T-helper 2 cell treated with Interferon-gamma antibody and Interleukin-4, amounts not matched to agents 100 ng/mL and 5 ng/mL, for 36 hours (primary cell): ENCODE data around the gene SNED1. TPM values are rescaled to one million over a fixed set of nuclear protein-coding genes. Genes with fewer than 3 reads are reported as not detected.

Source experiments
- total RNA-seq: library from RNA; stranded (reverse); gene quantifications from 2 replicates; pipeline ENCODE4 v1.2.3, GENCODE V29; 2022

SNED1 gene
- total RNA-seq, 1 donor from 2014 or later = 29.8 TPM

Other genes starting within 250 kb of the SNED1 start
- 0.41 and 0.43 TPM in 2 replicates for gene KIF1A, start 178.4 kb upstream of the SNED1 start, total RNA-seq
- gene AGXT, start 129.8 kb upstream of the SNED1 start, total RNA-seq = not detected in 2 replicates
- not detected in 2 replicates for gene MAB21L4, start 102.5 kb upstream of the SNED1 start, total RNA-seq
- not detected in 2 replicates for gene CROCC2, start 92.3 kb upstream of the SNED1 start, total RNA-seq
- gene MTERF4, start 103.7 kb downstream of the SNED1 start, total RNA-seq = 33.7 and 33.8 TPM in 2 replicates
- gene PASK, start 150.9 kb downstream of the SNED1 start, total RNA-seq = 66.9 and 70.9 TPM in 2 replicates
- gene PPP1R7, start 151.8 kb downstream of the SNED1 start, total RNA-seq = 93.6 and 98.1 TPM in 2 replicates
- 0.32 and 0.52 TPM in 2 replicates for gene ANO7, start 190.1 kb downstream of the SNED1 start, total RNA-seq